ENCODE results near the gene ARID1A.

The ARID1A gene

DNA sequence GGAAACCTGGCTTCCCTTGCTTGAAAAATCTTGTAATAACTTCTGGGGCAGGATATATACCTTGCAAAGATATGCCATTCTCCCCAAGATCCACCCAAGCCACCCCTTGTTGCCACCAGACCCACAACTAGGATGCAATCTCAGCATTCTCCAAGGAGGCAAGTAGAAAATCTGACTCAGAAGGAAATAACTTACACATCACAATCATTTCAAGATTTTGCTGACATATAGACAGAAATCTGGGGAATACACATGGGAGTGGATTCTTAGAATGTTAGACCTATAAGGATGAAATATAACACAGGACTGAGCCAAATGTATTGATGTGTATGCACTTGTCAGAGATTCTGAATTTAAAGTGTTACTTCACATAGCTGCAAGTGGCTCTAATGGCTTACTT, 115.9 kb downstream of the ARID1A start:
- peaks cover 5% of the 10 kb centered on the region for H3K9me3 ChIP-seq (ENCODE audit: control insufficient read depth, insufficient read depth, low read depth, low read length)
- H3K27me3 ChIP-seq (ENCODE audit: control insufficient read depth, insufficient read depth, low read length) = no peaks in the 10 kb centered on the region
- H3K9ac ChIP-seq (ENCODE audit: low read length) = no peak overlapping the region
- no peaks in the 10 kb centered on the region for H3K4me1 ChIP-seq (ENCODE audit: control insufficient read depth, insufficient read depth, low read length)
- H3K27ac ChIP-seq (ENCODE audit: low read depth, low read length) = no peak overlapping the region
- no peaks in the 10 kb centered on the region for H3K36me3 ChIP-seq (ENCODE audit: control insufficient read depth, insufficient read depth, low read length)
- no peak overlapping the region for H3K4me3 ChIP-seq (ENCODE audit: low read depth, low read length)

DNA sequence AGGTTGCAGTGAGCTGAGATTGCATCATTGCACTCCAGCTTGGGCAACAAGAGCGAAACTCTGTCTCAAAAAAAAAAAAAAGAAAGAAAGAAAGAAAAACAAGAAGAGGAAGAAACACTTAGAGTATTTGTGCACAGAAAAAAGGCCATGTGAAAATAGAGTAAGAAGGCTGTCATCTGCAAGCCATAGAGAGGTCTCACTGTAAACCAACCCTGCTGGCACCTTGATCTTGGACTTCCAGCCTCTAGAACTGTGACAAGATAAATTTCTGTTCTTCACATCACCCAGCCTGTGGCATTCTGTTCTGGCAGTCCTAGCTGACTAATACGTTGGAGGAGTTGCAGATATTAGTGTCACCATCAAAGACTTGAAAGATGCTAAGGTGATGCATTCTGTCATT, 118.6 kb downstream of the ARID1A start:
- Histone ChIP-seq H3K36me3 (ENCODE audit: control insufficient read depth, insufficient read depth, low read length) (no peaks in the 10 kb centered on the region), H3K27me3 (ENCODE audit: control insufficient read depth, insufficient read depth, low read length) (no peaks in the 10 kb centered on the region), H3K27ac (ENCODE audit: low read depth, low read length) (no peak overlapping the region), H3K4me1 (ENCODE audit: control insufficient read depth, insufficient read depth, low read length) (no peaks in the 10 kb centered on the region), H3K9ac (ENCODE audit: low read length) (no peak overlapping the region), H3K9me3 (ENCODE audit: control insufficient read depth, insufficient read depth, low read depth, low read length) (peaks cover 5% of the 10 kb centered on the region), H3K4me3 (ENCODE audit: low read depth, low read length) (no peak overlapping the region)

DNA sequence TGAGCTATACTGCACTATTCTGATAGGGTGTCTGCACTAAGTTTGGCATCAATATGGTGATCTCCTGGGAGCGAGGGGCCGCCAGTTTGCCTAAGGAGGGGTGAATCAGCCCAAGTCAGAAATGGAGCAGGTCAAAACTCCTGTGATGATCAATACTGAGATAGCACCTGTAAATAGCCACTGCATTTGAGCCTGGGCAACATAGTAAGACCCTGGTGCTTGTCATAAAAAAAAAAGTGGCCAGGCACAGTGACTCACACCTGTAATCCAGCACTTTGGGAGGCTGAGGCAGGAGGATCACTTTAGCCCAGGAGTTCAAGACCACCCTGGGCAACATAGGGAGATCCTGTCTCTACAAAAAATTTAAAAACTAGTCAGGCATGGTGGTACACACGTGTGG, 119.1 kb downstream of the ARID1A start:
- H3K36me3 ChIP-seq (ENCODE audit: control insufficient read depth, insufficient read depth, low read length) = no peaks in the 10 kb centered on the region
- no peaks in the 10 kb centered on the region for H3K27me3 ChIP-seq (ENCODE audit: control insufficient read depth, insufficient read depth, low read length)
- no peak overlapping the region for H3K4me3 ChIP-seq (ENCODE audit: low read depth, low read length)
- no peak overlapping the region for H3K27ac ChIP-seq (ENCODE audit: low read depth, low read length)
- peaks cover 5% of the 10 kb centered on the region for H3K9me3 ChIP-seq (ENCODE audit: control insufficient read depth, insufficient read depth, low read depth, low read length)
- no peak overlapping the region for H3K9ac ChIP-seq (ENCODE audit: low read length)
- no peaks in the 10 kb centered on the region for H3K4me1 ChIP-seq (ENCODE audit: control insufficient read depth, insufficient read depth, low read length)

DNA sequence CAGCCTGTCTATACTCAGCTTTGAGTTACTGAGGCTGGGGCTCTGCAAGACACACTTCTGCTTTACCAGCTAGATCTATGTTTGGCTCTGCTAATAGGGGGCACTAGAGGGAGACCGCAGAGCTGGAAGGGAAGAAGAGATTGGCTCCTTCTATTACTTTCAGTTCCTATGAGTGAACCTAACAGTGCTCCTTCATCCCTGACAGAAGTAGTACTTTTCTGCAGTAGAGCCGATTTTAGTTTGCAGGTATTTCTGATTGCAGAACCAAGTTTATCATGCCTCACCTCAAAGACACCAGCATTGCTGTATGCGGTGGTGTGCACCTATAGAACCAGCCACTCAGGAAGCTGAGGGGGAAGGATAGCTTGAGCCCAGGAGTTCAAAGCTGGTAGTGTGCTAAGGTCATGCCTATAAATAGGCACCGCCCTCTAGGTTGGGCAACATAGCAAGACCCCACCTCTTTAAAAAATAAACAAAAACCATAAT, 125.0 kb downstream of the ARID1A start:
- Histone ChIP-seq H3K9me3 (ENCODE audit: control insufficient read depth, insufficient read depth, low read depth, low read length) (0 out of 2 replicates have a peak, but pooled peaks cover 2% of the 10 kb centered on the region), H3K9ac (ENCODE audit: low read length) (no peak overlapping the region), H3K4me1 (ENCODE audit: control insufficient read depth, insufficient read depth, low read length) (peaks cover 2% of the 10 kb centered on the region; the same call in 1 of the 2 replicates), H3K27me3 (ENCODE audit: control insufficient read depth, insufficient read depth, low read length) (no peaks in the 10 kb centered on the region), H3K27ac (ENCODE audit: low read depth, low read length) (no peak overlapping the region), H3K4me3 (ENCODE audit: low read depth, low read length) (no peak overlapping the region), H3K36me3 (ENCODE audit: control insufficient read depth, insufficient read depth, low read length) (no peaks in the 10 kb centered on the region)

GRCh38 chr1:26822737-26823395, 127.1 kb downstream of the ARID1A start:
- Histone ChIP-seq H3K9ac (ENCODE audit: low read length) (no peak overlapping the region), H3K27ac (ENCODE audit: low read depth, low read length) (no peak overlapping the region), H3K9me3 (ENCODE audit: control insufficient read depth, insufficient read depth, low read depth, low read length) (no peaks in the 10 kb centered on the region), H3K4me3 (ENCODE audit: low read depth, low read length) (no peak overlapping the region), H3K36me3 (ENCODE audit: control insufficient read depth, insufficient read depth, low read length) (no peaks in the 10 kb centered on the region), H3K4me1 (ENCODE audit: control insufficient read depth, insufficient read depth, low read length) (peaks cover 14% of the 10 kb centered on the region), H3K27me3 (ENCODE audit: control insufficient read depth, insufficient read depth, low read length) (no peaks in the 10 kb centered on the region)

DNA sequence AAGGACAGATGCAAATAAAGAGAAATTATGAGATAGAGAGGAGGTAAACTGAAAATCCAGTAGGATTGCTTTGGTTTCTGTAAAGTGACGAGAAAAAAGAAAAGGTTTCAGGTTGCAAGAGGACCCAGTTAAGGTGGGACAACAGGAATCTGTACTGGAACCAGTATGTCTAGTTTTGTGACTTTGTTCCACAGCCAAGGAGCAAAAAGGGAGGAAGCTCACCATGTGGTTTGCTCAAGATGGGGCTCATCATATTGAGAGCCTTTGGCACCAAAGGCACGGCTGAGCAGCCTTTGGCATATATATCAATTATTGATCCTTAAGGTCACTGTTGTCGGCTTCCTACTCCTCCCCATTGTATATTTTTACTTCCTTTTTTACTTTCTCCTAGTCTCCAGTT, 128.9 kb downstream of the ARID1A start:
- Histone ChIP-seq H3K4me1 (ENCODE audit: control insufficient read depth, insufficient read depth, low read length) (peaks cover 19% of the 10 kb centered on the region), H3K9me3 (ENCODE audit: control insufficient read depth, insufficient read depth, low read depth, low read length) (no peaks in the 10 kb centered on the region), H3K36me3 (ENCODE audit: control insufficient read depth, insufficient read depth, low read length) (peaks cover 6% of the 10 kb centered on the region), H3K27ac (ENCODE audit: low read depth, low read length) (no peak overlapping the region), H3K4me3 (ENCODE audit: low read depth, low read length) (no peak overlapping the region), H3K27me3 (ENCODE audit: control insufficient read depth, insufficient read depth, low read length) (no peaks in the 10 kb centered on the region), H3K9ac (ENCODE audit: low read length) (no peak overlapping the region)

GRCh38 chr1:26826261-26827105, 130.7 kb downstream of the ARID1A start, which contains the start of gene ZDHHC18:
Gene ZDHHC18 (plus strand): TSS chr1:26826688. CDS start chr1:26826805, 117 bp downstream.
- no peaks in the 10 kb centered on the region for H3K27me3 ChIP-seq (ENCODE audit: control insufficient read depth, insufficient read depth, low read length)
- peaks cover 19% of the 10 kb centered on the region for H3K4me1 ChIP-seq (ENCODE audit: control insufficient read depth, insufficient read depth, low read length)
- peak within 1 kb of the TSS; percentile 70 for H3K4me3 ChIP-seq (ENCODE audit: low read depth, low read length)
- H3K9ac ChIP-seq (ENCODE audit: low read length) = peak within 1 kb of the TSS; percentile 67
- no peaks in the 10 kb centered on the region for H3K9me3 ChIP-seq (ENCODE audit: control insufficient read depth, insufficient read depth, low read depth, low read length)
- H3K27ac ChIP-seq (ENCODE audit: low read depth, low read length) = peak within 1 kb of the TSS; percentile 6; the same call in 1 of the 2 replicates
- peaks cover 18% of the 10 kb centered on the region for H3K36me3 ChIP-seq (ENCODE audit: control insufficient read depth, insufficient read depth, low read length)

DNA sequence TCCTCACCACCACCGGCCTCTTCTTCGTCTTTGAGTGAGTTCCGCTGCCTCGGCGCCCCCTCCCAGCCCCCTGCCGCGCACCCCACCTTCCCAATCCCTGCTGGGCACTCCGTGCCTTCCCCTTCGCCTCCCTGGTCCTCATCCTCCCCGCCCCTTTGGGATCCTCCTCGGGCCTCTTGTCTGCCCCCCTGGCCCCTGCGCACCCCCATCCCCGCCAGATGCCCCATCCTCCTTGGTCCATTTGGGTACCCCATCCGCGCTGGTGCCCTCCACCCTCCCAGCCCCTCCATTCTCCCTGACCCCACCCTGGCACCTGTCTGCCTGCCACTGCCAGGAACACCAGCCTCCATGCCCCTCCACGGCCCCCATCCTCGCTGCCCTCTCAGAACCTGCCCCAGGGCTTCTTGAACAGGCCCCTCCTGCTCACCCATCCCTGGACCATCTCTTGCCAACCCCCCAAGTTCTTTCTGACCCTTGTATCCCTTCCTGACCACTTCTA, 131.3 kb downstream of the ARID1A start:
- Histone ChIP-seq H3K4me3 (ENCODE audit: low read depth, low read length) (peak overlapping the region; percentile 70), H3K9ac (ENCODE audit: low read length) (peak overlapping the region; percentile 50), H3K36me3 (ENCODE audit: control insufficient read depth, insufficient read depth, low read length) (peaks cover 25% of the 10 kb centered on the region), H3K4me1 (ENCODE audit: control insufficient read depth, insufficient read depth, low read length) (peaks cover 19% of the 10 kb centered on the region), H3K27me3 (ENCODE audit: control insufficient read depth, insufficient read depth, low read length) (no peaks in the 10 kb centered on the region), H3K27ac (ENCODE audit: low read depth, low read length) (no peak overlapping the region), H3K9me3 (ENCODE audit: control insufficient read depth, insufficient read depth, low read depth, low read length) (no peaks in the 10 kb centered on the region)

- Histone ChIP-seq H3K9ac (ENCODE audit: low read length) (peak overlapping the region; percentile 17), H3K4me1 (ENCODE audit: control insufficient read depth, insufficient read depth, low read length) (peaks cover 19% of the 10 kb centered on the region), H3K9me3 (ENCODE audit: control insufficient read depth, insufficient read depth, low read depth, low read length) (no peaks in the 10 kb centered on the region), H3K27me3 (ENCODE audit: control insufficient read depth, insufficient read depth, low read length) (no peaks in the 10 kb centered on the region), H3K36me3 (ENCODE audit: control insufficient read depth, insufficient read depth, low read length) (peaks cover 30% of the 10 kb centered on the region), H3K27ac (ENCODE audit: low read depth, low read length) (no peak overlapping the region), H3K4me3 (ENCODE audit: low read depth, low read length) (peak overlapping the region; percentile 70)
Measured at GRCh38 chr1:26827663-26828062, 131.8 kb downstream of the ARID1A start.

GRCh38 chr1:26828411-26828991, 132.7 kb downstream of the ARID1A start:
- Histone ChIP-seq H3K4me1 (ENCODE audit: control insufficient read depth, insufficient read depth, low read length) (peaks cover 19% of the 10 kb centered on the region), H3K27ac (ENCODE audit: low read depth, low read length) (no peak overlapping the region), H3K36me3 (ENCODE audit: control insufficient read depth, insufficient read depth, low read length) (peaks cover 38% of the 10 kb centered on the region), H3K9ac (ENCODE audit: low read length) (no peak overlapping the region), H3K4me3 (ENCODE audit: low read depth, low read length) (no peak overlapping the region), H3K9me3 (ENCODE audit: control insufficient read depth, insufficient read depth, low read depth, low read length) (no peaks in the 10 kb centered on the region), H3K27me3 (ENCODE audit: control insufficient read depth, insufficient read depth, low read length) (no peaks in the 10 kb centered on the region)
